Left lung (tissue), 10 donors: ENCODE measurements around the gene TBXAS1. TPM values are rescaled to one million over a fixed set of nuclear protein-coding genes. Genes with fewer than 3 reads are reported as not detected.

ENCODE experiments used
- ATAC-seq: fragments of 200-7000 bp; cut with Tn5 transposase; one replicate; pipeline ENCODE4 v1.9.1; 2020; ENCODE audit warnings: moderate library complexity
- DNase-seq, 4 donors: peaks; one replicate each; pipeline ENCODE4 v3.0.0-alpha.2; 2013 to 2020
- H3K27ac ChIP-seq, 2 donors: fragments of 200-600 bp; sonication (generic) in 1 of 2; one replicate each; pipeline versions ENCODE4 v1.5.0 to v1.8.0; 2020 to 2021
- H3K27me3 ChIP-seq, 2 donors: fragments of 200-600 bp; sonication (generic) in 1 of 2; one replicate each; pipeline versions ENCODE4 v1.5.0 to v1.8.0; 2020 to 2021
- H3K36me3 ChIP-seq, 2 donors: fragments of 200-600 bp; sonication (generic) in 1 of 2; one replicate each; pipeline versions ENCODE4 v1.5.0 to v1.8.0; 2020 to 2021
- H3K4me1 ChIP-seq, 2 donors: fragments of 200-600 bp; one replicate each; pipeline ENCODE4 v1.8.0; 2021
- H3K4me3 ChIP-seq, 2 donors: fragments of 200-600 bp; sonication (generic) in 1 of 2; one replicate each; pipeline versions ENCODE4 v1.5.0 to v1.8.0; 2020 to 2021; ENCODE audit warnings: mild to moderate bottlenecking in 1 of 2
- H3K9me3 ChIP-seq, 2 donors: fragments of 200-600 bp; sonication (generic) in 1 of 2; one replicate each; pipeline versions ENCODE4 v1.5.0 to v1.8.0; 2020 to 2021
- CTCF ChIP-seq, 2 donors: fragments of 200-600 bp; sonication (generic) in 1 of 2; IDR thresholded peaks; one replicate each; pipeline versions ENCODE4 v1.5.0 to v1.8.0; 2021; ENCODE audit warnings: antibody characterized with exemption in 2 of 2
- intact Hi-C, 2 donors: fragments of 100-400 bp; cut with DNase I; formaldehyde crosslinking; loops; one replicate each; pipeline versions ENCODE4 v1.11.2 to v1.14.2; 2022
- polyA plus RNA-seq, 6 donors: library from polyadenylated mRNA; unstranded; fragments of 120-200 nt; gene quantifications; one replicate each; pipeline ENCODE4 v1.2.1, GENCODE V29; 2013; ENCODE audit not compliant: insufficient read length in 6 of 6
- total RNA-seq, 2 donors: library from RNA; stranded (reverse); fragmentation: NEBNext Ultra II Directional; extraction: Animal tissue kit (Norgen Biotek cat#: 25700); gene quantifications; one replicate each; pipeline ENCODE4 v1.2.1, GENCODE V29; 2021
- donor health status: DM: no; HTN: yes; CAD: no.
- donor health status: DM: no; HTN: no; CAD: no.

TBXAS1 gene
- total and polyA plus RNA-seq, 8 donors: 8.2 to 103 (median 9.6) TPM

- H3K27ac ChIP-seq: no peak overlapping the region
- H3K36me3 ChIP-seq: peaks cover 0 to 79% of the 10 kb centered on the region in 2 donors
- ATAC-seq (no peak), DNase-seq (no peak)
- no peak for TF ChIP-seq CTCF (IDR thresholded peaks at IDR 0.05)
- intact Hi-C loops: no loop called here
- no peaks in the 10 kb centered on the region for H3K9me3 ChIP-seq
- H3K4me3 ChIP-seq: no peak overlapping the region
- peaks cover 0 to 5% of the 10 kb centered on the region in 2 donors for H3K4me1 ChIP-seq
- no peaks in the 10 kb centered on the region for H3K27me3 ChIP-seq
These were observed 202.3 kb downstream of the TBXAS1 start for GRCh38 chr7:140031364-140031763.

GRCh38 chr7:140033036-140033435, 204.0 kb downstream of the TBXAS1 start:
- Histone ChIP-seq H3K36me3 (peaks cover 0 to 79% of the 10 kb centered on the region in 2 donors), H3K9me3 (no peaks in the 10 kb centered on the region), H3K27me3 (no peaks in the 10 kb centered on the region), H3K4me3 (no peak overlapping the region), H3K27ac (no peak overlapping the region), H3K4me1 (peaks cover 0 to 14% of the 10 kb centered on the region in 2 donors)
- TF ChIP-seq CTCF (IDR thresholded peaks at IDR 0.05): no peak
- ATAC-seq (no peak), DNase-seq (no peak)
- intact Hi-C loops: no loop called here

- no peak for TF ChIP-seq CTCF (IDR thresholded peaks at IDR 0.05)
- Histone ChIP-seq H3K27me3 (no peaks in the 10 kb centered on the region), H3K36me3 (peaks cover 0 to 79% of the 10 kb centered on the region in 2 donors), H3K9me3 (no peaks in the 10 kb centered on the region), H3K4me1 (peaks cover 0 to 14% of the 10 kb centered on the region in 2 donors), H3K27ac (no peak overlapping the region), H3K4me3 (no peak overlapping the region)
- no peak for ATAC-seq
- intact Hi-C loops: no loop called here
- DNase-seq: no peak
These were observed 204.8 kb downstream of the TBXAS1 start for GRCh38 chr7:140033779-140034363.

- no peaks in the 10 kb centered on the region for H3K9me3 ChIP-seq
- peaks cover 0 to 14% of the 10 kb centered on the region in 2 donors for H3K4me1 ChIP-seq
- H3K36me3 ChIP-seq: peaks cover 0 to 84% of the 10 kb centered on the region in 2 donors
- H3K27me3 ChIP-seq: no peaks in the 10 kb centered on the region
- intact Hi-C loops: no loop called here
- no peak for TF ChIP-seq CTCF (IDR thresholded peaks at IDR 0.05)
- H3K4me3 ChIP-seq: no peak overlapping the region
- DNase-seq: no peak
- no peak overlapping the region for H3K27ac ChIP-seq
- ATAC-seq: no peak
These were observed 205.4 kb downstream of the TBXAS1 start for GRCh38 chr7:140034421-140034820.

- Histone ChIP-seq H3K9me3 (no peaks in the 10 kb centered on the region), H3K27ac (no peak overlapping the region), H3K4me3 (no peak overlapping the region), H3K27me3 (no peaks in the 10 kb centered on the region), H3K36me3 (peaks cover 0 to 89% of the 10 kb centered on the region in 2 donors), H3K4me1 (peaks cover 0 to 14% of the 10 kb centered on the region in 2 donors)
- peak; percentile 26 for ATAC-seq
- intact Hi-C loops: no loop called here
- no peak for DNase-seq
- no peak for TF ChIP-seq CTCF (IDR thresholded peaks at IDR 0.05)
These were observed 206.5 kb downstream of the TBXAS1 start for GRCh38 chr7:140035400-140036223.
